GM12874 (cell line): ENCODE measurements around the gene DEAF1.

Source experiments
- CTCF ChIP-seq: IDR thresholded peaks from 2 replicates; pipeline ENCODE4 v1.5.1; 2011; ENCODE audit warnings: low read depth, mild to moderate bottlenecking, control low read depth, low read length, moderate library complexity; ENCODE audit not compliant: insufficient read depth

The DEAF1 gene

DNA sequence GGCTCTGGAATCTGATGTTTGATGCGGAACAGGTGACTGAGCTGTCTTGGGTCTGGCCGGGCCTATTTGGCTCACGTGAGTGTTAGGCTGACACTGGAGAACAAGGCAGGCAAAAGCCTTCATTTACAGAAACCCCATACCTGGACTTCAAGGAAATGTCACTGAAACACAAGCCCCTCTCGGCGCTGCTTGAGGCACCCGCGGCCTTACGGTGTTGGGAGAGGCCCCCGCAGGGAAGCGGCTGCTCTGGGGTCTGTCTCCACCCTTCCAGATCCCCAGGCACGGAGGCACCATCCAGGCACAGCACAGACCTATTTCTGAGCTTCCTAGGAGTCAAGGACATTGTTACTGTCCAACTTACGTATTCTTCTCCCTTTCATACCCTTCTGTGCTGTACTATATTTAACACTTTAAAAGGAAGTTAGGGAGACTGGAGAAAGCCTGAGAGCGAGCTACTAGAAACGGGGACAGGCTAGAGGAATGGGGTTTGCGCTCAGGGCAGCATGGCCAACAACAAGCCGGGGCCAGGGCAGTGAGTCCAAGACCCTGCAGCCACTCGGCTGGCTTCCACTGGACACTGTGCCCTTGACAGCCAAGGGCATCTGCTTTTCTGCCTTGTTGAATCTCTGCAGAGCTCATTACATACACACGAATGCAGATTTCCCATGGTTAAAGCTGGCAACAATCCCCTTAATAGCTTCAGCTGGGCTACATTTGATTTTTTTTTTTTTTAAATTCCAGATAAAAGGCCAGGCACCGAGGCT, 34.2 kb downstream of the DEAF1 start:
- TF ChIP-seq CTCF: no peak

- no peak for TF ChIP-seq CTCF
Observed at GRCh38 chr11:660281-660680, 34.7 kb downstream of the DEAF1 start.

DNA sequence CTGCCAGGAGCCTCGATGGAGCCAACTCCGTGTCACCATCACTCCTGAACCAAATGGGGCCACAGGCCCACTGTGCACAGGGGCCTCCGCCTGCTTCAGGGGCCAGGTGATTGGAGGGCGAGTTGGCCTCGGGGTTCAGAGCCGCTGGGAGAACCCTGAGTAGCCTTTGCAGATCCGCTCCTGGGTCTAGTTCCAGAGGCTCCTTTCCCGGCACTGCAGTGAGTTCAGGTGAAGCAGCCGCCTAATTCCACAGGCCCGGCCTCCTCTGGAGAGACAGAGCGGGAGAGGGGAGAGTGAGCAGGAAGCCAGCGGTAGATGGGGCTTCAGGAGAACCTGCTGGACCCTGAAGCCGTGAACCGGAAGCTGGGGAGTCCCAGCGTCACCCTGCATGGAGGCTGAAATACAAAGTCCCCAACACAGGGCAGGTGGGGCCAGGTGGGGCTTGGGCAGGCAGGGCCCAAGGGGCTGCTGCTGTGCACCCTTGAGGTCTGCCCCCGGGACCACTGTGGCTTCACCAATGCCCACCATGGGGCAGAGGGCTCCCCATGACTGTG, 35.4 kb downstream of the DEAF1 start:
- no peak for TF ChIP-seq CTCF

GRCh38 chr11:657691-658126, 37.3 kb downstream of the DEAF1 start:
- no peak for TF ChIP-seq CTCF

- TF ChIP-seq CTCF: no peak
Observed at GRCh38 chr11:656866-657265, 38.2 kb downstream of the DEAF1 start.

GRCh38 chr11:656426-656825, 38.6 kb downstream of the DEAF1 start:
- TF ChIP-seq CTCF: no peak

- TF ChIP-seq CTCF: no peak
Observed at GRCh38 chr11:655036-655726, 39.8 kb downstream of the DEAF1 start.
